Neuronal stem cell (in vitro differentiated cells): Measurements from ENCODE around the gene FOXD3.

Experiments used
- DNase-seq: peaks from one replicate; pipeline ENCODE4 v3.0.0-alpha.2; 2013; ENCODE audit warnings: low spot score
- H2AFZ ChIP-seq: one replicate; pipeline ENCODE4 v1.6.1; 2013; ENCODE audit warnings: mild to moderate bottlenecking, low read length, inconsistent platforms
- H2AK5ac ChIP-seq: 2 replicates; pipeline ENCODE4 v1.6.1; 2013; ENCODE audit warnings: low read depth, mild to moderate bottlenecking, inconsistent platforms, low read length, moderate library complexity, mixed read lengths
- H2BK120ac ChIP-seq: 2 replicates; pipeline ENCODE4 v1.6.1; 2013; ENCODE audit warnings: low read depth, mild to moderate bottlenecking, inconsistent platforms, low read length, moderate library complexity, mixed read lengths
- H2BK12ac ChIP-seq: one replicate; pipeline ENCODE4 v1.6.1; 2013; ENCODE audit warnings: low read length, inconsistent platforms
- H2BK15ac ChIP-seq: 2 replicates; pipeline ENCODE4 v1.6.1; 2013; ENCODE audit warnings: mild to moderate bottlenecking, low read length, inconsistent platforms, mixed read lengths
- H2BK5ac ChIP-seq: one replicate; pipeline ENCODE4 v1.6.1; 2013; ENCODE audit warnings: inconsistent platforms, mild to moderate bottlenecking, low read length, moderate library complexity
- H3K14ac ChIP-seq: one replicate; pipeline ENCODE4 v1.6.1; 2013; ENCODE audit warnings: low read length, inconsistent platforms
- H3K18ac ChIP-seq: 2 replicates; pipeline ENCODE4 v1.6.1; 2013; ENCODE audit warnings: low read length, inconsistent platforms
- H3K23ac ChIP-seq: 2 replicates; pipeline ENCODE4 v1.6.1; 2013; ENCODE audit warnings: low read depth, mild to moderate bottlenecking, mixed read lengths, low read length, inconsistent platforms; ENCODE audit not compliant: poor library complexity
- H3K27ac ChIP-seq: replicated peaks from 3 replicates; pipeline ENCODE4 v1.5.1; 2013; ENCODE audit warnings: low read length, inconsistent platforms
- H3K27me3 ChIP-seq, 3 experiments: 2 replicates each; pipeline ENCODE4 v1.6.1; 2013; ENCODE audit warnings: low read length in 3 of 3, mild to moderate bottlenecking in 2 of 3, inconsistent platforms in 1 of 3, low read depth in 1 of 3, mixed read lengths in 1 of 3, moderate library complexity in 1 of 3; ENCODE audit not compliant: control insufficient read depth in 3 of 3, insufficient read depth in 3 of 3
- H3K36me3 ChIP-seq, 2 donors: replicated peaks in 1 of 2; 2 replicates each; pipeline ENCODE4 v1.6.1; 2013; ENCODE audit warnings: low read length in 2 of 2; ENCODE audit not compliant: control insufficient read depth in 2 of 2, insufficient read depth in 2 of 2
- H3K4ac ChIP-seq: 2 replicates; pipeline ENCODE4 v1.6.1; 2013; ENCODE audit warnings: inconsistent platforms, mild to moderate bottlenecking, low read length, moderate library complexity
- H3K4me1 ChIP-seq, 2 donors: 1 replicate in 1 of 2; 2 replicates in 1 of 2; pipeline ENCODE4 v1.6.1; 2013; ENCODE audit warnings: low read length in 2 of 2, low read depth in 1 of 2; ENCODE audit not compliant: control insufficient read depth in 2 of 2, insufficient read depth in 1 of 2
- H3K4me2 ChIP-seq: one replicate; pipeline ENCODE4 v1.6.1; 2013; ENCODE audit warnings: mild to moderate bottlenecking, low read length, inconsistent platforms; ENCODE audit not compliant: insufficient read depth, poor library complexity, severe bottlenecking
- H3K4me3 ChIP-seq, 2 donors: 2 replicates each; pipeline ENCODE4 v1.5.1; 2013; ENCODE audit warnings: low read length in 2 of 2, mild to moderate bottlenecking in 2 of 2, inconsistent platforms in 1 of 2, moderate library complexity in 1 of 2
- H3K79me1 ChIP-seq: one replicate; pipeline ENCODE4 v1.6.1; 2013; ENCODE audit warnings: low read depth, mild to moderate bottlenecking, inconsistent platforms, low read length, moderate library complexity
- H3K9ac ChIP-seq: one replicate; pipeline ENCODE4 v1.6.1; 2013; ENCODE audit warnings: mild to moderate bottlenecking, low read depth, low read length, inconsistent platforms; ENCODE audit not compliant: poor library complexity
- H3K9me3 ChIP-seq, 2 donors: replicated peaks in 1 of 2; 2 replicates each; pipeline versions ENCODE3 to v1.6.1; 2013; ENCODE audit warnings: low read length in 2 of 2, mild to moderate bottlenecking in 2 of 2, inconsistent platforms in 1 of 2, low read depth in 1 of 2, mixed read lengths in 1 of 2, moderate library complexity in 1 of 2; ENCODE audit not compliant: control insufficient read depth in 2 of 2, insufficient read depth in 1 of 2
- H4K8ac ChIP-seq: one replicate; pipeline ENCODE4 v1.6.1; 2013; ENCODE audit warnings: low read depth, mild to moderate bottlenecking, inconsistent platforms, low read length, moderate library complexity
- H4K91ac ChIP-seq: one replicate; pipeline ENCODE4 v1.6.1; 2013; ENCODE audit warnings: low read length, low read depth, mild to moderate bottlenecking, inconsistent platforms; ENCODE audit not compliant: poor library complexity
- WGBS, 2 donors: extraction: QIAGEN DNeasy Blood & Tissue Kit; methylation state at CpG; one replicate each; pipeline ENCODE4 v1.1.7; 2013; ENCODE audit warnings: missing lambda C conversion rate in 2 of 2, mixed read lengths in 1 of 2; ENCODE audit not compliant: insufficient read length in 2 of 2, insufficient replicate concordance in 1 of 2; ENCODE audit errors: extremely low coverage in 2 of 2; 5-methylcytosine and 5-hydroxymethylcytosine counted together

FOXD3 gene

DNA sequence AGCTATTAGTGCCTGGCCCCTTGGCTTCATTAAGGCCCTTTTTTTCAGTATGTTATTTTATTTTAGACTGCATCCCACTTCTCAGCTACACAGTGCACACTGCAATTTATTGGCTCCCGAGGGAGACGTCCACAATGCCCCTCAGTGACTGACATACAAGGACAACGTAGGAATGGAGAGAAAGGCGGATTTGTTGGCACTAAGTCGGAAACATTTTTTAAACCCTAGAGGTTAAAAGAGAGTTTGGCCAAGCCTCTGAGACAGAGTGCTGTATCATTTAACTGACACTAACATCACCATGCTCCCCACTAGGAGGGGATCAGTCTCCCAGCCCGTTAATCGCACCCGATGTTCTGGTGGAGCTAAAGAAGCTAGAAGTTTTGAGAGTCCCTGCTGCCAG is 45.7 kb upstream of the FOXD3 start:
- no peak overlapping the region for H3K18ac ChIP-seq
- no peak overlapping the region for H3K23ac ChIP-seq
- no peak overlapping the region for H2AK5ac ChIP-seq
- no peak overlapping the region for H3K4me3 ChIP-seq
- H3K4me1 ChIP-seq = peaks cover 0 to 7% of the 10 kb centered on the region in 2 donors
- no peaks in the 10 kb centered on the region for H3K79me1 ChIP-seq
- no peak overlapping the region for H4K8ac ChIP-seq
- no CpG with 5 or more reads among the region's 8 CpGs for WGBS, 2 donors
- H3K4me2 ChIP-seq = no peak overlapping the region
- no peak overlapping the region for H3K9ac ChIP-seq
- no peak overlapping the region for H2BK15ac ChIP-seq
- no peaks in the 10 kb centered on the region for H3K9me3 ChIP-seq
- H2BK12ac ChIP-seq = no peak overlapping the region
- no peak overlapping the region for H2BK120ac ChIP-seq
- DNase-seq = no peak
- H3K27ac ChIP-seq = no peak overlapping the region
- no peak overlapping the region for H3K4ac ChIP-seq
- H2AFZ ChIP-seq = no peak overlapping the region
- no peaks in the 10 kb centered on the region for H3K36me3 ChIP-seq
- no peak overlapping the region for H3K14ac ChIP-seq
- H2BK5ac ChIP-seq = no peak overlapping the region
- H3K27me3 ChIP-seq = peaks cover 0 to 23% (median 21%) of the 10 kb centered on the region in 3 experiments
- H4K91ac ChIP-seq = no peak overlapping the region

DNA sequence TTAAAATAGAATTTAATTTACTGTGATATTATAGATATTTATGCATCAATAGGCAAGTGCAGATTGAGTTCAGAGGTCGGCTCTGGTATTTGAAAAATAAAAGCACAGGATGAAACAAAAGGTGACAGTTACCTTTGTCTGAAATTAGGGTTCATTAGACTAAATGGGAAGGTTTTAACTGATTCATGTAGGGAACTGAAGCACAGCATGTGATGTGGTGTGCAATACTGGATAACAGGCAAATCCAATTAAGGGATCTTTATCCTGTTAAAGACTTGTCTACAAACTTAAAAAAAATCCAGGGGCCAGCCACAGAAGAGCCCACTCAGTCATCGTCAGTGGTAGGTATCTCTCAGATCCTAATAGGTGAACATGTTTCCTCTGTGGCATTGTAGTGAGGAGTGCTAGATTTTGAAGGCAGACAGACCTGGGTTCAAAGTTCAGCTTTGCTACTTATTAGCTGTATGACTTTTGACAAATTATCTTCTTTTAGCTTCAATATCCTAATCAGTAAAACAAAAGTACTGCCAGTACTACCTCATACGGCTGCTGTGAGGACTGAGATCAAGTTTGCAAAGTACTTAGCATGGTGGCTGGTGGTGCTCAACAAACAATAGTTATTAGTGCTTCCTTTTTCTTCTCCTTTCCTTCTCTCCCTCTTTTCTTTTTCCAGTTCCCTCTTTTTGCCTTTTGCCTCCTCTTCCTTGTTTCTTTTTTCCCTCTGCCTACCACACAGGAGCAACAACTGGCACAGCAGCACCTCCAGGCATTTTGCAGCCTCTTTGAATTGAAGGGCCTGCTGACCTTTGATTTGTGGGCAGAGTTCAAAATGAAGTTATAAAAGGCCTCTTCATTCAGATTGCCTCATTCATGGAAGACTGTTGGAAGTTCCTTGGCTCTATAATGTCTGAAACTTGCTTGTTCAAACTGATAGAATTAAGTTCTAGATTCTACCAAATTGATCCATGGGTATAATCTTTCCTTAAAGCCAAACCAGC is 44.9 kb upstream of the FOXD3 start:
- H4K91ac ChIP-seq = no peak overlapping the region
- peaks cover 0 to 23% (median 22%) of the 10 kb centered on the region in 3 experiments for H3K27me3 ChIP-seq
- H4K8ac ChIP-seq = no peak overlapping the region
- WGBS, 2 donors = no CpG with 5 or more reads among the region's 3 CpGs
- DNase-seq = peak; percentile 40
- no peak overlapping the region for H3K9ac ChIP-seq
- H2AK5ac ChIP-seq = no peak overlapping the region
- H3K9me3 ChIP-seq = no peaks in the 10 kb centered on the region
- H2BK120ac ChIP-seq = no peak overlapping the region
- no peak overlapping the region for H3K4ac ChIP-seq
- no peak overlapping the region for H3K23ac ChIP-seq
- no peak overlapping the region for H2BK12ac ChIP-seq
- H2BK15ac ChIP-seq = no peak overlapping the region
- H2AFZ ChIP-seq = no peak overlapping the region
- H3K27ac ChIP-seq = no peak overlapping the region
- H3K4me3 ChIP-seq = no peak overlapping the region
- H3K14ac ChIP-seq = no peak overlapping the region
- no peaks in the 10 kb centered on the region for H3K79me1 ChIP-seq
- no peak overlapping the region for H2BK5ac ChIP-seq
- H3K4me1 ChIP-seq = peaks cover 0 to 7% of the 10 kb centered on the region in 2 donors
- H3K18ac ChIP-seq = no peak overlapping the region
- no peaks in the 10 kb centered on the region for H3K36me3 ChIP-seq
- no peak overlapping the region for H3K4me2 ChIP-seq

- peaks cover 0 to 6% of the 10 kb centered on the region in 2 donors for H3K4me1 ChIP-seq
- no peak overlapping the region for H2BK12ac ChIP-seq
- H3K4ac ChIP-seq = no peak overlapping the region
- no peak overlapping the region for H2BK120ac ChIP-seq
- no peak overlapping the region for H2AK5ac ChIP-seq
- H3K27me3 ChIP-seq = peaks cover 0 to 13% (median 10%) of the 10 kb centered on the region in 3 experiments
- H3K4me3 ChIP-seq = no peak overlapping the region
- no peaks in the 10 kb centered on the region for H3K79me1 ChIP-seq
- no peaks in the 10 kb centered on the region for H3K36me3 ChIP-seq
- H2AFZ ChIP-seq = no peak overlapping the region
- H3K27ac ChIP-seq = no peak overlapping the region
- H3K9ac ChIP-seq = no peak overlapping the region
- no peak overlapping the region for H3K4me2 ChIP-seq
- WGBS, 2 donors = 100% methylated on average over 1 of the region's 2 CpGs; no CpG with 5 or more reads in 1 of the 2 donors
- H4K91ac ChIP-seq = no peak overlapping the region
- H2BK15ac ChIP-seq = no peak overlapping the region
- H3K14ac ChIP-seq = no peak overlapping the region
- H3K23ac ChIP-seq = no peak overlapping the region
- H3K18ac ChIP-seq = no peak overlapping the region
- H3K9me3 ChIP-seq = no peaks in the 10 kb centered on the region
- no peak overlapping the region for H2BK5ac ChIP-seq
- H4K8ac ChIP-seq = no peak overlapping the region
- DNase-seq = no peak
Observed at GRCh38 chr1:63281753-63282152, 40.6 kb upstream of the FOXD3 start.

- no peak overlapping the region for H3K14ac ChIP-seq
- H3K23ac ChIP-seq = no peak overlapping the region
- H3K4me1 ChIP-seq = no peaks in the 10 kb centered on the region
- no peak overlapping the region for H2BK15ac ChIP-seq
- H3K4me3 ChIP-seq = no peak overlapping the region
- H3K9ac ChIP-seq = no peak overlapping the region
- no peaks in the 10 kb centered on the region for H3K36me3 ChIP-seq
- no peak overlapping the region for H2AK5ac ChIP-seq
- no peak overlapping the region for H4K8ac ChIP-seq
- H2BK12ac ChIP-seq = no peak overlapping the region
- no peak overlapping the region for H3K18ac ChIP-seq
- DNase-seq = no peak
- H2BK120ac ChIP-seq = no peak overlapping the region
- no peak overlapping the region for H2AFZ ChIP-seq
- H3K4me2 ChIP-seq = no peak overlapping the region
- H3K27me3 ChIP-seq = no peaks in the 10 kb centered on the region
- H2BK5ac ChIP-seq = no peak overlapping the region
- peaks cover 0 to 1% of the 10 kb centered on the region in 2 donors for H3K9me3 ChIP-seq
- H3K4ac ChIP-seq = no peak overlapping the region
- H3K27ac ChIP-seq = no peak overlapping the region
- no peaks in the 10 kb centered on the region for H3K79me1 ChIP-seq
- H4K91ac ChIP-seq = no peak overlapping the region
Observed at GRCh38 chr1:63289135-63289534, 33.2 kb upstream of the FOXD3 start.
